Measurements from ENCODE around the gene MRI1. TPM values are rescaled to one million over a fixed set of nuclear protein-coding genes. Genes with fewer than 3 reads are reported as not detected.
A peak's percentile ranks its signal among the peaks of the same experiment; 100 is the strongest.

The MRI1 gene
- total and polyA plus RNA-seq, 2 of the 4 experiments (the other 2 are of a cell fraction) = 26.7 to 37.6 TPM

- no peak for TF ChIP-seq ELK1 (IDR thresholded peaks at IDR 0.05; ENCODE audit: borderline replicate concordance, low read depth, low read length)
- TF ChIP-seq RCOR1 (IDR thresholded peaks at IDR 0.05; ENCODE audit: insufficient replicate concordance, low read length) = no peak
- TF ChIP-seq MAZ (IDR thresholded peaks at IDR 0.05; ENCODE audit: borderline replicate concordance, low read depth, low read length) = peak; percentile 50; the same call in 1 of the 2 replicates
- TF ChIP-seq BHLHE40 (IDR thresholded peaks at IDR 0.05; ENCODE audit: low read depth, low read length) = no peak
- 0 out of 2 replicates have a peak, but pooled peaks have one; percentile 28 for TF ChIP-seq POLR2A (IDR thresholded peaks at IDR 0.05; ENCODE audit: low read depth, low read length)
- no peak for TF ChIP-seq SMC3 (IDR thresholded peaks at IDR 0.05; ENCODE audit: low read depth, low read length)
- TF ChIP-seq NFE2L2 (IDR thresholded peaks at IDR 0.05; ENCODE audit: low read depth, low read length) = peak; percentile 7; the same call in 1 of the 2 replicates
- no peak for TF ChIP-seq RAD21 (IDR thresholded peaks at IDR 0.05; ENCODE audit: low read length)
- no peak for TF ChIP-seq MXI1 (IDR thresholded peaks at IDR 0.05; ENCODE audit: borderline replicate concordance, low read depth, low read length)
- no peak for TF ChIP-seq CTCF (conservative IDR thresholded peaks at IDR 0.05; ENCODE audit: low read depth, low read length)
- no peak for TF ChIP-seq USF2 (IDR thresholded peaks at IDR 0.05; ENCODE audit: low read depth, low read length)
- no peak for TF ChIP-seq RFX5 (IDR thresholded peaks at IDR 0.05; ENCODE audit: low read depth, low read length)
- TF ChIP-seq CHD1 (IDR thresholded peaks at IDR 0.05; ENCODE audit: low read depth, low read length) = no peak
- peak; percentile 21; the same call in 1 of the 2 replicates for TF ChIP-seq FOS (IDR thresholded peaks at IDR 0.05; ENCODE audit: low read depth, low read length)
- peak; percentile 95 for TF ChIP-seq CEBPB (IDR thresholded peaks at IDR 0.05; ENCODE audit: low read depth, low read length)
- H2BK20ac ChIP-seq (ENCODE audit: low read depth, low read length) = peak overlapping the region; percentile 93
- H3K4ac ChIP-seq (ENCODE audit: low read depth, low read length) = peak overlapping the region; percentile 96
- peak overlapping the region; percentile 87 for H2BK5ac ChIP-seq (ENCODE audit: low read depth, low read length, poor library complexity, severe bottlenecking)
- no peak overlapping the region for H3K4me3 ChIP-seq (ENCODE audit: insufficient read depth, low read depth, low read length)
- peak overlapping the region; percentile 87; the same call in 1 of the 2 replicates for H3K27ac ChIP-seq (ENCODE audit: insufficient read depth, low read length)
- H3K36me3 ChIP-seq (ENCODE audit: control insufficient read depth, insufficient read depth, low read length) = no peaks in the 10 kb centered on the region
- no TSS peak for BruUV-seq (replicated peaks)
- POLR2A ChIA-PET (ENCODE audit: unreplicated experiment) = interaction anchor here (1.0 to 1.2 kb wide), 2 partner anchors 48 to 51 kb away, joined by 3 to 4 read pairs; no protein-coding TSS in a partner anchor
- H3K4me2 ChIP-seq (ENCODE audit: low read depth, low read length) = no peak overlapping the region
- H3K9me3 ChIP-seq (ENCODE audit: control insufficient read depth, insufficient read depth, low read length) = no peaks in the 10 kb centered on the region
- H2AK5ac ChIP-seq (ENCODE audit: low read depth, low read length) = peak overlapping the region; percentile 95; the same call in 1 of the 2 replicates
- H3K23ac ChIP-seq (ENCODE audit: low read depth, low read length) = peak overlapping the region; percentile 74; the same call in 1 of the 2 replicates
- H2BK15ac ChIP-seq (ENCODE audit: low read depth, low read length) = peak overlapping the region; percentile 42; the same call in 2 of the 3 replicates
- no peaks in the 10 kb centered on the region; the same call in 1 of the 2 replicates for H3K9me1 ChIP-seq (ENCODE audit: insufficient read depth, low read length)
- H4K91ac ChIP-seq (ENCODE audit: insufficient read depth, low read depth, low read length) = peak overlapping the region; percentile 99
- H2AK9ac ChIP-seq (replicated peaks; ENCODE audit: low read depth, low read length, poor library complexity) = peak overlapping the region; percentile 66
- DNase-seq = peak; percentile 88
- peak overlapping the region; percentile 9; the same call in 1 of the 2 replicates for H3K9ac ChIP-seq (ENCODE audit: low read depth, low read length)
- peak overlapping the region; percentile 95 for H3K56ac ChIP-seq (ENCODE audit: extremely low read depth, insufficient read depth, low read length)
- ATAC-seq (ENCODE audit: low read depth) = peak; percentile 68
- H4K8ac ChIP-seq (ENCODE audit: low read depth in 2 of 2, low read length in 2 of 2) = peak overlapping the region; percentile 87 to 93; a peak in 3 of 4 replicates
- intact Hi-C loops (cut with micrococcal nuclease) = no loop called here
- in situ Hi-C loops (cut with MboI; ENCODE audit: low sequenced_read_pairs) = no loop called here
- H2AFZ ChIP-seq (replicated peaks; ENCODE audit: low read length, poor library complexity) = peak overlapping the region; percentile 82
- H2BK120ac ChIP-seq (ENCODE audit: low read depth, low read length) = peak overlapping the region; percentile 99
- H4K5ac ChIP-seq (ENCODE audit: low read depth, low read length) = peak overlapping the region; percentile 0; the same call in 1 of the 2 replicates
- no peaks in the 10 kb centered on the region for H4K20me1 ChIP-seq (ENCODE audit: insufficient read depth, low read length)
- peak overlapping the region; percentile 8; the same call in 1 of the 2 replicates for H3K14ac ChIP-seq (replicated peaks; ENCODE audit: low read depth, low read length)
- WGBS, 2 experiments (ENCODE audit: extremely low coverage in 2 of 2, insufficient read length in 1 of 2) = 30% methylated on average over 2 of the region's 8 CpGs; no CpG with 5 or more reads in 1 of the 2 experiments
- peak overlapping the region; percentile 39 for H3K18ac ChIP-seq (ENCODE audit: low read depth, low read length)
- dilution Hi-C loops (cut with HindIII; ENCODE audit: low sequenced_read_pairs, unreplicated experiment) = no loop called here
- CTCF ChIA-PET = interaction anchor here (0.5 to 1.2 kb wide), 2 partner anchors 48 to 73 kb away, joined by 3 read pairs; no protein-coding TSS in a partner anchor
- H3K27me3 ChIP-seq (ENCODE audit: control insufficient read depth, insufficient read depth, low read length) = no peaks in the 10 kb centered on the region
- H3K4me1 ChIP-seq (ENCODE audit: control insufficient read depth, insufficient read depth, low read length) = peaks cover 12% of the 10 kb centered on the region
- peaks cover 0 to 20% of the 10 kb centered on the region in 2 experiments; a peak in 2 of 4 replicates for H3K79me1 ChIP-seq (ENCODE audit: low read depth in 1 of 2, low read length in 2 of 2)
These were observed 24.7 kb downstream of the MRI1 start for GRCh38 chr19:13788991-13789390.

Data from IMR-90 (cell line).